Mucosa of descending colon (tissue), 3 donors: Measurements from ENCODE around the gene SYNRG. TPM values are rescaled to one million over a fixed set of nuclear protein-coding genes. Genes with fewer than 3 reads are reported as not detected.

Source experiments
- ATAC-seq: fragments of 200-7000 bp; cut with Tn5 transposase; one replicate; pipeline ENCODE4 v1.9.1; 2020; ENCODE audit warnings: mild to moderate bottlenecking, moderate library complexity
- DNase-seq, 3 donors: peaks; one replicate each; pipeline ENCODE4 v3.0.0-alpha.2; 2020
- H3K36me3 ChIP-seq: fragments of 200-600 bp; one replicate; pipeline ENCODE4 v1.8.0; 2021; ENCODE audit warnings: low read depth, mild to moderate bottlenecking
- H3K4me1 ChIP-seq: fragments of 200-600 bp; one replicate; pipeline ENCODE4 v1.8.0; 2021; ENCODE audit warnings: low read depth, mild to moderate bottlenecking
- H3K4me3 ChIP-seq: fragments of 200-600 bp; one replicate; pipeline ENCODE4 v1.8.0; 2021; ENCODE audit warnings: mild to moderate bottlenecking
- H3K9me3 ChIP-seq: fragments of 200-600 bp; one replicate; pipeline ENCODE4 v1.8.0; 2021; ENCODE audit warnings: mild to moderate bottlenecking
- CTCF ChIP-seq: fragments of 200-600 bp; IDR thresholded peaks from one replicate; pipeline ENCODE4 v1.8.0; 2022; ENCODE audit warnings: antibody characterized with exemption, mild to moderate bottlenecking
- intact Hi-C, 2 donors: fragments of 100-400 bp; cut with DNase I in 1 of 2; cut with micrococcal nuclease in 1 of 2; formaldehyde crosslinking; loops; one replicate each; pipeline versions ENCODE4 v1.11.0 to v1.11.1; 2022; cut with DNase I, micrococcal nuclease
- total RNA-seq, 3 donors: library from RNA; stranded (reverse); fragmentation: NEBNext Ultra II Directional in 2 of 3; extraction: Animal tissue kit (Norgen Biotek cat#: 25700) in 2 of 3; gene quantifications; one replicate each; pipeline versions ENCODE4 v1.2.1 to v1.2.4, GENCODE V29; 2021 to 2023
- donor health status: DM: no; HTN: no; CAD: no; lungs with moderate emphysema.
- donor health status: DM: no; HTN: no; CAD: no.
- donor health status: DM: no; HTN: yes; CAD: no.

SYNRG gene
- total RNA-seq, 3 donors from 2014 or later, result 36.8 to 46.2 (median 38.1) TPM

GRCh38 chr17:37547986-37548385 is 61.2 kb downstream of the SYNRG start:
- H3K36me3 ChIP-seq, result no peaks in the 10 kb centered on the region
- DNase-seq, result no peak
- no peaks in the 10 kb centered on the region for H3K9me3 ChIP-seq
- intact Hi-C loops, result no loop called here
- TF ChIP-seq CTCF, result no peak
- no peak overlapping the region for H3K4me3 ChIP-seq
- ATAC-seq, result no peak
- no peaks in the 10 kb centered on the region for H3K4me1 ChIP-seq

GRCh38 chr17:37546302-37546701 is 62.9 kb downstream of the SYNRG start:
- H3K4me3 ChIP-seq, result no peak overlapping the region
- no peaks in the 10 kb centered on the region for H3K9me3 ChIP-seq
- H3K4me1 ChIP-seq, result no peaks in the 10 kb centered on the region
- no peaks in the 10 kb centered on the region for H3K36me3 ChIP-seq
- ATAC-seq (no peak), DNase-seq (no peak)
- intact Hi-C loops, result no loop called here
- TF ChIP-seq CTCF, result no peak

- intact Hi-C loops, result no loop called here
- no peak overlapping the region for H3K4me3 ChIP-seq
- H3K36me3 ChIP-seq, result no peaks in the 10 kb centered on the region
- ATAC-seq, result no peak
- no peak for TF ChIP-seq CTCF
- H3K4me1 ChIP-seq, result no peaks in the 10 kb centered on the region
- no peaks in the 10 kb centered on the region for H3K9me3 ChIP-seq
- no peak for DNase-seq
These were observed 63.7 kb downstream of the SYNRG start for GRCh38 chr17:37545486-37545885.

- Histone ChIP-seq H3K9me3 (no peaks in the 10 kb centered on the region), H3K4me1 (no peaks in the 10 kb centered on the region), H3K36me3 (peaks cover 16% of the 10 kb centered on the region), H3K4me3 (no peak overlapping the region)
- no peak for TF ChIP-seq CTCF
- ATAC-seq (peak; percentile 42), DNase-seq (no peak)
- intact Hi-C loops, result no loop called here
These were observed 65.6 kb downstream of the SYNRG start for GRCh38 chr17:37543637-37544052.

GRCh38 chr17:37541880-37542660 is 67.1 kb downstream of the SYNRG start:
- H3K4me1 ChIP-seq, result no peaks in the 10 kb centered on the region
- DNase-seq, result no peak
- intact Hi-C loops, result no loop called here
- peaks cover 27% of the 10 kb centered on the region for H3K36me3 ChIP-seq
- no peak overlapping the region for H3K4me3 ChIP-seq
- H3K9me3 ChIP-seq, result no peaks in the 10 kb centered on the region
- TF ChIP-seq CTCF, result no peak
- no peak for ATAC-seq
